Natural killer cell (primary cell): ENCODE measurements around the gene ICA1L. TPM values are rescaled to one million over a fixed set of nuclear protein-coding genes. Genes with fewer than 3 reads are reported as not detected.
A peak's percentile ranks its signal among the peaks of the same experiment; 100 is the strongest.
"Not testable (repeated sequence)": the region's sequence is repeated elsewhere in the genome, so short reads cannot be mapped to it uniquely, and the experiment has no call there.

Experiments used
- ATAC-seq, 3 donors: fragments of 150-1000 bp in 2 of 3; fragments of 200-7000 bp in 1 of 3; cut with Tn5 transposase; 1 replicate in 1 of 3; 2 replicates in 2 of 3; pipeline ENCODE4 v1.10.0; 2021; ENCODE audit warnings: mild to moderate bottlenecking in 2 of 3, moderate library complexity in 2 of 3
- DNase-seq, 2 donors: peaks; one replicate each; pipeline versions ENCODE4 v3.0.0 to v3.0.0-alpha.2; 2013 to 2021; ENCODE audit warnings: mixed read lengths in 1 of 2
- H3K27ac ChIP-seq: one replicate; pipeline ENCODE4 v1.5.1; 2013; ENCODE audit warnings: mild to moderate bottlenecking, low read length
- H3K27me3 ChIP-seq: one replicate; pipeline ENCODE4 v1.6.1; 2013; ENCODE audit warnings: low read length; ENCODE audit not compliant: control insufficient read depth, insufficient read depth
- H3K36me3 ChIP-seq: one replicate; pipeline ENCODE4 v1.6.1; 2013; ENCODE audit warnings: low read length; ENCODE audit not compliant: control insufficient read depth, insufficient read depth
- H3K4me1 ChIP-seq: one replicate; pipeline ENCODE4 v1.6.1; 2013; ENCODE audit warnings: low read length; ENCODE audit not compliant: control insufficient read depth, insufficient read depth
- H3K4me3 ChIP-seq: one replicate; pipeline ENCODE4 v1.5.1; 2013; ENCODE audit warnings: low read length
- H3K9me3 ChIP-seq: one replicate; pipeline ENCODE4 v1.6.1; 2013; ENCODE audit warnings: low read length; ENCODE audit not compliant: control insufficient read depth, insufficient read depth
- H3K27ac Mint-ChIP-seq, 2 donors: one replicate each; pipeline ENCODE4 v1.8.0; 2022; ENCODE audit warnings: mild to moderate bottlenecking in 2 of 2, mixed read lengths in 2 of 2, moderate library complexity in 1 of 2
- H3K27me3 Mint-ChIP-seq, 2 donors: one replicate each; pipeline ENCODE4 v1.8.0; 2022; ENCODE audit warnings: low read depth in 2 of 2, mixed read lengths in 2 of 2
- H3K36me3 Mint-ChIP-seq: one replicate; pipeline ENCODE4 v1.8.0; 2022; ENCODE audit warnings: mixed read lengths
- H3K4me1 Mint-ChIP-seq, 2 donors: one replicate each; pipeline ENCODE4 v1.8.0; 2022; ENCODE audit warnings: mixed read lengths in 2 of 2
- H3K4me3 Mint-ChIP-seq: one replicate; pipeline ENCODE4 v1.8.0; 2022; ENCODE audit warnings: mild to moderate bottlenecking, moderate library complexity, mixed read lengths
- H3K9me3 Mint-ChIP-seq, 2 donors: one replicate each; pipeline ENCODE4 v1.8.0; 2022; ENCODE audit warnings: mixed read lengths in 2 of 2
- WGBS: methylation state at CpG from one replicate; pipeline ENCODE4 v1.1.7; 2013; ENCODE audit warnings: missing lambda C conversion rate; ENCODE audit not compliant: insufficient coverage; 5-methylcytosine and 5-hydroxymethylcytosine counted together
- intact Hi-C: fragments of 100-400 bp; cut with micrococcal nuclease; formaldehyde crosslinking; loops from one replicate; pipeline ENCODE4 v1.14.2; 2022
- total RNA-seq, 4 donors: library from RNA; stranded (reverse); fragments of 120-200 nt in 1 of 4; gene quantifications; one replicate each; pipeline versions ENCODE4 v1.2.3 to v1.2.4, GENCODE V29; 2013 to 2022
- TF ChIP-seq, protein P1 (sequence below): fragments of 200-600 bp; IDR thresholded peaks from one replicate; pipeline ENCODE4 v1.8.0; 2022; ENCODE audit warnings: antibody characterized with exemption

ICA1L gene
- total RNA-seq = 10 to 100 TPM in 2 of 3 donors, 1 to 10 TPM in 1; 9.0 to 15.5 (median 10.4) TPM
- total RNA-seq (2013) = 12.8 TPM

GRCh38 chr2:202871300-202872141, at the start of gene ICA1L:
ICA1L (minus strand) TSS chr2:202871766; CDS start chr2:202829009, 42,757 bp downstream.
- Mint-ChIP-seq H3K4me1 (peaks cover 8 to 13% of the 10 kb centered on the region in 2 donors), H3K36me3 (no peaks in the 10 kb centered on the region), H3K9me3 (no peaks in the 10 kb centered on the region), H3K27ac (peak within 1 kb of the TSS; percentile 73 to 82), H3K27me3 (no peaks in the 10 kb centered on the region), H3K4me3 (peak within 1 kb of the TSS; percentile 92)
- Histone ChIP-seq H3K27me3 (no peaks in the 10 kb centered on the region), H3K4me1 (peaks cover 7% of the 10 kb centered on the region), H3K9me3 (no peaks in the 10 kb centered on the region), H3K27ac (peak within 1 kb of the TSS; percentile 74), H3K4me3 (peak within 1 kb of the TSS; percentile 83), H3K36me3 (no peaks in the 10 kb centered on the region)
- under 1% methylated on average over 89 of the region's 93 CpGs for WGBS
- intact Hi-C loops = loop anchor here (1.0 to 5.0 kb wide), 3 partner anchors 39 to 299 kb away; partner anchors contain the start of gene NBEAL1
- ATAC-seq = peak; percentile 46 to 54 (median 53)
- DNase-seq = peak; percentile 44 to 52
- TF ChIP-seq, protein P1, sequence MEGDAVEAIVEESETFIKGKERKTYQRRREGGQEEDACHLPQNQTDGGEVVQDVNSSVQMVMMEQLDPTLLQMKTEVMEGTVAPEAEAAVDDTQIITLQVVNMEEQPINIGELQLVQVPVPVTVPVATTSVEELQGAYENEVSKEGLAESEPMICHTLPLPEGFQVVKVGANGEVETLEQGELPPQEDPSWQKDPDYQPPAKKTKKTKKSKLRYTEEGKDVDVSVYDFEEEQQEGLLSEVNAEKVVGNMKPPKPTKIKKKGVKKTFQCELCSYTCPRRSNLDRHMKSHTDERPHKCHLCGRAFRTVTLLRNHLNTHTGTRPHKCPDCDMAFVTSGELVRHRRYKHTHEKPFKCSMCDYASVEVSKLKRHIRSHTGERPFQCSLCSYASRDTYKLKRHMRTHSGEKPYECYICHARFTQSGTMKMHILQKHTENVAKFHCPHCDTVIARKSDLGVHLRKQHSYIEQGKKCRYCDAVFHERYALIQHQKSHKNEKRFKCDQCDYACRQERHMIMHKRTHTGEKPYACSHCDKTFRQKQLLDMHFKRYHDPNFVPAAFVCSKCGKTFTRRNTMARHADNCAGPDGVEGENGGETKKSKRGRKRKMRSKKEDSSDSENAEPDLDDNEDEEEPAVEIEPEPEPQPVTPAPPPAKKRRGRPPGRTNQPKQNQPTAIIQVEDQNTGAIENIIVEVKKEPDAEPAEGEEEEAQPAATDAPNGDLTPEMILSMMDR = no peak

- intact Hi-C loops = no loop called here
- Histone ChIP-seq H3K27ac (no peak overlapping the region), H3K4me3 (no peak overlapping the region), H3K4me1 (no peaks in the 10 kb centered on the region), H3K27me3 (no peaks in the 10 kb centered on the region), H3K36me3 (peaks cover 10% of the 10 kb centered on the region), H3K9me3 (no peaks in the 10 kb centered on the region)
- no peak for DNase-seq
- ATAC-seq = no peak
- Mint-ChIP-seq H3K4me3 (no peak overlapping the region), H3K27ac (no peak overlapping the region), H3K36me3 (no peaks in the 10 kb centered on the region), H3K4me1 (no peaks in the 10 kb centered on the region), H3K9me3 (no peaks in the 10 kb centered on the region), H3K27me3 (no peaks in the 10 kb centered on the region)
- TF ChIP-seq, protein P1 = no peak
- WGBS = no CpG with 5 or more reads among the region's 1 CpG
These were observed 47.3 kb upstream of the ICA1L start for GRCh38 chr2:202918860-202919259.

DNA sequence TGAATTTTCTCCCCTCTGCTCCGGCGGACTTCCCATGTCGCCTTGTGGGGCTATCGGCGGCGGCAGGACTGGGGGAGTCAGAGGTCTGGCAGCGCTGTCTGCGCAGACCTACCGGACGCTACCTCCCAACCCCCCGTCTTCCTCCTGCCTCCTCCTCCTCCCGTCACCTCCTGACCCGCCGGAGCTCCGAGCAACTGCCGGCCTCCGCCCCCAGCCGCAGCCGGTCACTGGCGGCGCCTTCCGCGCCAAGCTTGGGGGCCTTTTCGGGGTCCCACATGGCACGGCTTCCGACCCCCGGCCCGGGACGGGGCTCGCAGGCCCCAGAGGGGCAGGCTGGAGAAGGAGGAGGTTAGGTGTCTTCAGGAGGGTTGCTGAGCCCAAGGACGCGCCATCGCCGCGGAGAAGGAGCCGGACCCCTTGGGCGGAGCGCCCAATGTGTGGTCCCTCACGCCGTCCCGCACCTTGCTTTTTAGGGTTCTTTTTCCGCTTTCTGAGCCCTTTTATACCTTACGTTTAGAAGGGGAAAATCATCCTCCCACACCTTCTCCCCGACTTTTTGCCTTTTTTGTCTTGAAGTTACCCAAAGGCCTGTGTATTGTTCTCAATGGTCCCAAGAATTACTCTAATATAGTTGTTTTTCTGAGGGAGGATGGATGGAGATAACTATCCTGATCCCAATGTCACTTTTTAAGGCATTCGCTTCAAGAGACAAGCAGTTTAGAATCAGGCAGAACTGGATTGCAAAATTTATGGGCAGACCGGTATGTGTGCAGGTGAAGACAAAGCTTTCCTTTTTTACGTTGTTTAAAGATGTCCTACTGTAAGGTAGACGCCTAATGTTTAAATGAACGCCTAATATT, 41.0 kb upstream of the ICA1L start:
- intact Hi-C loops, H3K9me3 ChIP-seq, H3K9me3 Mint-ChIP-seq, H3K36me3 ChIP-seq, H3K4me1 ChIP-seq, H3K27me3 ChIP-seq, H3K36me3 Mint-ChIP-seq, H3K27me3 Mint-ChIP-seq: not testable (repeated sequence)
- Mint-ChIP-seq H3K4me1 (peaks cover 13 to 21% of the 10 kb centered on the region in 2 donors), H3K27ac (peak overlapping the region; percentile 94 to 99), H3K4me3 (peak overlapping the region; percentile 99)
- ATAC-seq (peak; percentile 53 to 72 (median 57)), DNase-seq (peak in 1 of 2 donors; percentile 12)
- Histone ChIP-seq H3K4me3 (peak overlapping the region; percentile 83), H3K27ac (peak overlapping the region; percentile 80)
- 2% methylated on average over 12 of the region's 49 CpGs for WGBS
